Ishikawa (cell line): ENCODE measurements around the gene BPNT1.

Experiments
- CEBPB ChIP-seq: IDR thresholded peaks from 2 replicates; pipeline ENCODE4 v1.6.1; 2012
- CREB1 ChIP-seq: IDR thresholded peaks from 2 replicates; pipeline ENCODE4 v1.6.1; 2012; ENCODE audit warnings: low read depth
- EGR1 ChIP-seq: IDR thresholded peaks from 2 replicates; pipeline ENCODE4 v1.6.1; 2012
- EP300 ChIP-seq: IDR thresholded peaks from 2 replicates; pipeline ENCODE4 v1.6.1; 2012; ENCODE audit warnings: borderline replicate concordance
- FOXM1 ChIP-seq: IDR thresholded peaks from 2 replicates; pipeline ENCODE4 v1.6.1; 2012; ENCODE audit warnings: low read depth, borderline replicate concordance
- NFIC ChIP-seq: IDR thresholded peaks from 2 replicates; pipeline ENCODE4 v1.6.1; 2012
- RAD21 ChIP-seq: IDR thresholded peaks from 2 replicates; pipeline ENCODE4 v1.6.1; 2012; ENCODE audit warnings: low read depth
- TAF1 ChIP-seq: IDR thresholded peaks from 2 replicates; pipeline ENCODE4 v1.6.1; 2012; ENCODE audit warnings: low read depth, mild to moderate bottlenecking
- TCF12 ChIP-seq: IDR thresholded peaks from 2 replicates; pipeline ENCODE4 v1.6.1; 2012; ENCODE audit warnings: low read depth
- TEAD4 ChIP-seq: IDR thresholded peaks from 2 replicates; pipeline ENCODE4 v1.6.1; 2012
- YY1 ChIP-seq: IDR thresholded peaks from 2 replicates; pipeline ENCODE4 v1.6.1; 2012; ENCODE audit warnings: low read depth
- ZBTB7A ChIP-seq: IDR thresholded peaks from 2 replicates; pipeline ENCODE4 v1.6.1; 2012; ENCODE audit warnings: low read depth
- TF ChIP-seq, protein P1 (sequence below): IDR thresholded peaks from 2 replicates; pipeline ENCODE4 v1.6.1; 2012; ENCODE audit warnings: low read depth, mild to moderate bottlenecking
- TF ChIP-seq, protein P2 (sequence below): IDR thresholded peaks from 2 replicates; pipeline ENCODE4 v1.6.1; 2012
- TF ChIP-seq, protein P3 (sequence below): IDR thresholded peaks from 2 replicates; pipeline ENCODE4 v1.6.1; 2012

Gene BPNT1

DNA sequence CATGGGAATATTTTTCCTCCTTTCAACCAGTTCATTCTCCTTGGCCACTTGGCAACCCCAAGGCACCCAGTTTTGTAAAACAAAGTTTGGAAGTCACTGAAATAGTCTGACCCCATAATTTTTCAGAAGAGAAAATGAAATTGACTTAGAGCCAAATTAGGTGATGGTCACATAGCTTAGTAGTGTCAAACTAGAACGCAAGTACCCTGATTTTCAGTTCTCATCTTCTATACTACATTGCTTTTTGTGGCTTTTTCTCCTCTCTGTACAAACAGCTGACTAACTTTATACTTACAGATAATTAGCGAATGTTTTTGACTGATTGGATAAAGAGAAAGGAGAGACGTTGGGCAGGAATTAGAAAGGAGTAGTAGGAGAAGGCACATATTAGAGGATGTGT is 37.5 kb upstream of the BPNT1 start:
- TF ChIP-seq TCF12 (no peak), YY1 (no peak), ZBTB7A (no peak), EP300 (no peak), CEBPB (no peak)

DNA sequence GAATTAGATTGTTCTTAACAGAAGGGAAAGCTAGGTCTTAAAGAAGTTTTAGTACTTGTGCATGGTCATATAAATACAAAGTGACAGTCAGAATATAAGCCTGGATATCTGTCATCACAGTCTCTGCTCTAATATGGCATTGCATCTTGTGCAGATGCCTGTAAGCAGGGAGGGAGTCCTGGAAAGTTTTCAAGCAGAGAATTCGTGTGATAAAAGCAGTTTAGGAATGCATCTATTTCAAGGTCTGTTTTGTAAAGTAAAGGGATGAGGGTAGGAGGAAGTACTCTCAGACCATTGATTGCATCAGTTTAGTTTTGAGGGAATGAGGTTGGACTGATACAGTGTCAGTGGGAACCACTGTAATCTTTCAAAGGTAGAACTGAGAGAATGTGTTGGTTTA is 35.0 kb upstream of the BPNT1 start:
- TF ChIP-seq FOXM1 (no peak), ZBTB7A (no peak), CEBPB (no peak), TAF1 (no peak), TCF12 (no peak), TEAD4 (no peak), CREB1 (no peak), EP300 (no peak), YY1 (no peak), NFIC (no peak), EGR1 (no peak), RAD21 (no peak)
- TF ChIP-seq, protein P1, sequence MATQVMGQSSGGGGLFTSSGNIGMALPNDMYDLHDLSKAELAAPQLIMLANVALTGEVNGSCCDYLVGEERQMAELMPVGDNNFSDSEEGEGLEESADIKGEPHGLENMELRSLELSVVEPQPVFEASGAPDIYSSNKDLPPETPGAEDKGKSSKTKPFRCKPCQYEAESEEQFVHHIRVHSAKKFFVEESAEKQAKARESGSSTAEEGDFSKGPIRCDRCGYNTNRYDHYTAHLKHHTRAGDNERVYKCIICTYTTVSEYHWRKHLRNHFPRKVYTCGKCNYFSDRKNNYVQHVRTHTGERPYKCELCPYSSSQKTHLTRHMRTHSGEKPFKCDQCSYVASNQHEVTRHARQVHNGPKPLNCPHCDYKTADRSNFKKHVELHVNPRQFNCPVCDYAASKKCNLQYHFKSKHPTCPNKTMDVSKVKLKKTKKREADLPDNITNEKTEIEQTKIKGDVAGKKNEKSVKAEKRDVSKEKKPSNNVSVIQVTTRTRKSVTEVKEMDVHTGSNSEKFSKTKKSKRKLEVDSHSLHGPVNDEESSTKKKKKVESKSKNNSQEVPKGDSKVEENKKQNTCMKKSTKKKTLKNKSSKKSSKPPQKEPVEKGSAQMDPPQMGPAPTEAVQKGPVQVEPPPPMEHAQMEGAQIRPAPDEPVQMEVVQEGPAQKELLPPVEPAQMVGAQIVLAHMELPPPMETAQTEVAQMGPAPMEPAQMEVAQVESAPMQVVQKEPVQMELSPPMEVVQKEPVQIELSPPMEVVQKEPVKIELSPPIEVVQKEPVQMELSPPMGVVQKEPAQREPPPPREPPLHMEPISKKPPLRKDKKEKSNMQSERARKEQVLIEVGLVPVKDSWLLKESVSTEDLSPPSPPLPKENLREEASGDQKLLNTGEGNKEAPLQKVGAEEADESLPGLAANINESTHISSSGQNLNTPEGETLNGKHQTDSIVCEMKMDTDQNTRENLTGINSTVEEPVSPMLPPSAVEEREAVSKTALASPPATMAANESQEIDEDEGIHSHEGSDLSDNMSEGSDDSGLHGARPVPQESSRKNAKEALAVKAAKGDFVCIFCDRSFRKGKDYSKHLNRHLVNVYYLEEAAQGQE: no peak
- TF ChIP-seq, protein P2, sequence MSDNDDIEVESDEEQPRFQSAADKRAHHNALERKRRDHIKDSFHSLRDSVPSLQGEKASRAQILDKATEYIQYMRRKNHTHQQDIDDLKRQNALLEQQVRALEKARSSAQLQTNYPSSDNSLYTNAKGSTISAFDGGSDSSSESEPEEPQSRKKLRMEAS: no peak
- TF ChIP-seq, protein P3, sequence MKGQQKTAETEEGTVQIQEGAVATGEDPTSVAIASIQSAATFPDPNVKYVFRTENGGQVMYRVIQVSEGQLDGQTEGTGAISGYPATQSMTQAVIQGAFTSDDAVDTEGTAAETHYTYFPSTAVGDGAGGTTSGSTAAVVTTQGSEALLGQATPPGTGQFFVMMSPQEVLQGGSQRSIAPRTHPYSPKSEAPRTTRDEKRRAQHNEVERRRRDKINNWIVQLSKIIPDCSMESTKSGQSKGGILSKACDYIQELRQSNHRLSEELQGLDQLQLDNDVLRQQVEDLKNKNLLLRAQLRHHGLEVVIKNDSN: no peak

DNA sequence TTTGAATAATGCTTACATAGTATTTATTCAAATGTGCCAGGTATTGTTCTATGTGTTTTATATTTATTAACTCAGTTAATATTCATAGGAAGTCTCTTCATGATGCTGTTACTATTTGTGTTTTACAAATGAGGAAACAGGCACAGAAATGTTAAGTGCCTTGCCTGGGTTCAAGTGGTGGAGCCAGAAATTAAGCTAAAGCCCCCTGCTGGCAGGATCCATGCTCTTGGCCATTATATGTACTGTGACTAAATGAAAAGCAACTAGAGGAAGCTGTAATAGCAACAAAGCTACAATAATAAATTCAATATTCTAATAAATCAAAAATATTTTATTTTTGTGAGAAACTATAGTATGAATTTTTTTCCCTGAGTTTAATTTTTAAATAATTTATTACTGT is 34.3 kb upstream of the BPNT1 start:
- TF ChIP-seq TEAD4 (no peak), CEBPB (no peak), CREB1 (no peak), RAD21 (no peak), TAF1 (no peak), NFIC (no peak), EGR1 (no peak), YY1 (no peak)
- TF ChIP-seq, protein P3: no peak

DNA sequence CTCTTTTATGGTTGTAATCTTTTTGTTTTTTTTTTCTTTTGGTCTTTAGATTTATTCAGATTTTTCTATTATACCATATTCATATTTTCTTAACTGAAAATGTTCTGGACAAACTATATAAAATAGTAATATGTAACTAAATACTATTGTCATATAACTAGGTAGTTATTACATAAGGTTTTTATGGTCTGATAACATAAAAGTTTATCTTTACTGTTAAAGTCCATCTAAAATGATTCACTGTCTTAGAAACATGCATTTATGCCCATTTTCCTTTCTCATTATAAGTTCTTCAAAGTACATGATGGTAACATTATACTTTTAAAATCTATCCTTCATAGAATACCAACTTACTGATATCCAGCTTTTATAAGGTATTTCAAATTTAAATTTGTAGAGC is 33.5 kb upstream of the BPNT1 start:
- TF ChIP-seq, protein P2: no peak
- TF ChIP-seq TEAD4 (no peak), EGR1 (no peak), NFIC (no peak), CREB1 (no peak), RAD21 (no peak), ZBTB7A (no peak)
- TF ChIP-seq, protein P3: no peak
- TF ChIP-seq, protein P1: no peak

DNA sequence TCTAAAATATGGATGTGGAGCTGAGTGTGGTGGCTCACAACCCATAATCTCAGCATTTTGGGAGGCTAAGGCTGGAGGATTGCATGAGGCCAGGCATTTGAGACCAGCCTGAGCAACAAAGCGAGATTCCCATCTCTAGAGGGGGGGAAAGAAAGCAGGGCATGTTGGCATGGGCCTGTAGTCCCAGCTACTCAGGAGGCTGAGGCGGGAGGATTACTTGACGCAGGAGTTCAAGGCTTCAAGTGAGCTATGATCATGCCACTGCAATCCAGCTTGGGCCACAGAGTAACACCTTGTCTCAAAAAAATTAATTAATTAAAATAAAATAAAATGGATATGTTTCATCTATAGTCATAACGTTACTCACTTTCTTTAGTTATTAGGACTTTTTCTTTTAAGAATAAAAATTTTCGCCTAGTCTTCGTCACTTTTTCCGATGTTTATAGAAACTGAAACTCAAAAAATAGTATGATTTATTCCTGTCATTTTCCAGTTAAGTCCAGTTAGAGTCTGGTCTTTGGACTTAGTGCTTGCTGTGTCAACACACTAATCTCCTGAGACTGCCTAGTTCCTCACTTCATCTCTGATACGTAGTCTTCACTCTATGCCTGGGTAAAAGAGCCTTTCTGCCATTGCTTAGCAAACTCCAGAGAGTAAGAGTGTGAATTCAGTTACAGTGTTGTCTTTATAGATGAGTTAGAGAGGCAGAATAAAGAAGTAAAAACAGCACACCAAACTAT is 32.4 kb upstream of the BPNT1 start:
- TF ChIP-seq EP300: no peak
- TF ChIP-seq, protein P3: no peak
- no peak for TF ChIP-seq CEBPB
- no peak for TF ChIP-seq RAD21
- no peak for TF ChIP-seq FOXM1
- TF ChIP-seq CREB1: no peak
- TF ChIP-seq, protein P1: no peak
